GM13977 (cell line): ENCODE measurements around the gene PLP2.

Experiments used
- DNase-seq: peaks from one replicate; pipeline ENCODE4 v3.0.0; 2012; ENCODE audit warnings: low spot score
- CTCF ChIP-seq: IDR thresholded peaks from 2 replicates; pipeline ENCODE4 v1.5.1; 2012; ENCODE audit warnings: mild to moderate bottlenecking, control low read depth; ENCODE audit not compliant: insufficient read depth; ENCODE audit errors: extremely low read depth, missing control alignments
- in situ Hi-C: fragments of 300-500 bp; cut with MboI; formaldehyde crosslinking; loops from one replicate; pipeline ENCODE4 v1.12.0; 2022; ENCODE audit warnings: low sequenced_read_pairs, low pct_unique_long_range_greater_than_20kb, mixed read lengths, inconsistent platforms; ENCODE audit not compliant: unreplicated experiment

Gene PLP2

GRCh38 chrX:49155900-49156837 is 15.5 kb upstream of the PLP2 start:
- TF ChIP-seq CTCF: peak; percentile 83
- in situ Hi-C loops: no loop called here
- DNase-seq: peak; percentile 85

GRCh38 chrX:49157194-49157593 is 14.5 kb upstream of the PLP2 start:
- in situ Hi-C loops: no loop called here
- no peak for DNase-seq
- no peak for TF ChIP-seq CTCF

GRCh38 chrX:49160908-49161307 is 10.8 kb upstream of the PLP2 start:
- no peak for TF ChIP-seq CTCF
- in situ Hi-C loops: no loop called here
- no peak for DNase-seq

- TF ChIP-seq CTCF: no peak
- in situ Hi-C loops: no loop called here
- no peak for DNase-seq
These were observed 10.1 kb upstream of the PLP2 start for GRCh38 chrX:49161632-49162031.

GRCh38 chrX:49162620-49163019 is 9.1 kb upstream of the PLP2 start, which contains the start of gene MAGIX:
MAGIX (plus strand) TSS chrX:49162758; CDS start chrX:49162890, 132 bp downstream.
- no peak for TF ChIP-seq CTCF
- in situ Hi-C loops: no loop called here
- no peak for DNase-seq

- peak; percentile 87 for TF ChIP-seq CTCF
These were observed 7.9 kb upstream of the PLP2 start for GRCh38 chrX:49163555-49164419.

More at GRCh38 chrX:49163555-49164419, 7.9 kb upstream of the PLP2 start:
- DNase-seq: peak; percentile 85
- in situ Hi-C loops: no loop called here
